ENCODE measurements around the gene GXYLT1. TPM values are rescaled to one million over a fixed set of nuclear protein-coding genes. Genes with fewer than 3 reads are reported as not detected.
"Not testable (repeated sequence)": the region's sequence is repeated elsewhere in the genome, so short reads cannot be mapped to it uniquely, and the experiment has no call there.

GXYLT1 gene
- total and polyA plus RNA-seq, 4 donors: 8.6 to 16.3 (median 12.5) TPM

DNA sequence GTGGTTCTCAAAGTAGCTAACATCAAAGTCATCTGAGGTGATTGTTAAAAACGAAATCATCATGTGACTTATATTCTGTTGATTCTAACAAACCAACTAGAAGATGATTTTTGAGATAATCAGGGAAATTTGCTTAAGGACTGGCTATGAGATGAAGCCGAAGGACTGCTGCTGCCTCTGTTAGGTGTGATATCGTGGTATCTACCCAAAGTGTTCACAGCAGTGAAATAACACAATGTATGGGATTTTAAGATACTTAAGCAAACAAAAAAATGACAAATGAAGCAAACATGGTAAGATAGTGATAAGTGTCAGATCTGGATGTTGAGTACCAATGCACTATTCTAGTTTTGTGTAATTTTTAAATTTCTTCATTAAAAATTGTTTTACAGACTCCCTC lies 59.1 kb downstream of the GXYLT1 start:
- H3K9me3 ChIP-seq (ENCODE audit: control insufficient read depth, insufficient read depth, low read length): no peaks in the 10 kb centered on the region
- no peaks in the 10 kb centered on the region for H3K36me3 ChIP-seq (ENCODE audit: control insufficient read depth, insufficient read depth, low read length)
- 35% methylated on average over 2 of the region's 3 CpGs for WGBS (ENCODE audit: insufficient coverage)
- no peaks in the 10 kb centered on the region for H3K27me3 ChIP-seq (ENCODE audit: control insufficient read depth, insufficient read depth, low read length)
- no peak for DNase-seq (ENCODE audit: low read depth in 4 of 6, low spot score in 6 of 6)
- no peaks in the 10 kb centered on the region for H3K4me1 ChIP-seq (ENCODE audit: control insufficient read depth, insufficient read depth, low read length)
- H3K4me3 ChIP-seq (ENCODE audit: low read depth, low read length): no peak overlapping the region
- H3K27ac ChIP-seq (ENCODE audit: low read depth, low read length): no peak overlapping the region

DNA sequence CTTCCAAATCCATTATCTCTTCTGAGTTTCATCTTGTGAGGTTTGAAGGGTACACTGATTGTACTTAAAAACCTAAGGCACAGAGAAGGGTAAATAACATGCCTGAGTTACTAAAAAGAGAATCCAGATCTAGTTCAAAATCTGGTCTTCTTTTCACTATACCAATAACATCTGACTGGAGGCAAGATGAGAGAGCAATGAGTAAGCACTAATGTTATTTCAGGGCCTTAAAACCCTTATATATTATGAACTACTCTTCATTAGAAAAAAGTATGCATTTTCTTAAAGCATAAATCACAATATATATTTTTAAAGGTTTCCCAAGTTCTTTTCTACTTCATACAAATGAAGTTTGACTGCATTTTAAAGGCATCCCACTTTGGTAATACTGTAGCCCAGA lies 60.2 kb downstream of the GXYLT1 start:
- Histone ChIP-seq H3K4me1 (ENCODE audit: control insufficient read depth, insufficient read depth, low read length) (no peaks in the 10 kb centered on the region), H3K36me3 (ENCODE audit: control insufficient read depth, insufficient read depth, low read length) (no peaks in the 10 kb centered on the region), H3K4me3 (ENCODE audit: low read depth, low read length) (no peak overlapping the region), H3K27ac (ENCODE audit: low read depth, low read length) (no peak overlapping the region), H3K9me3 (ENCODE audit: control insufficient read depth, insufficient read depth, low read length) (no peaks in the 10 kb centered on the region), H3K27me3 (ENCODE audit: control insufficient read depth, insufficient read depth, low read length) (no peaks in the 10 kb centered on the region)
- no peak for DNase-seq (ENCODE audit: low read depth in 4 of 6, low spot score in 6 of 6)

DNA sequence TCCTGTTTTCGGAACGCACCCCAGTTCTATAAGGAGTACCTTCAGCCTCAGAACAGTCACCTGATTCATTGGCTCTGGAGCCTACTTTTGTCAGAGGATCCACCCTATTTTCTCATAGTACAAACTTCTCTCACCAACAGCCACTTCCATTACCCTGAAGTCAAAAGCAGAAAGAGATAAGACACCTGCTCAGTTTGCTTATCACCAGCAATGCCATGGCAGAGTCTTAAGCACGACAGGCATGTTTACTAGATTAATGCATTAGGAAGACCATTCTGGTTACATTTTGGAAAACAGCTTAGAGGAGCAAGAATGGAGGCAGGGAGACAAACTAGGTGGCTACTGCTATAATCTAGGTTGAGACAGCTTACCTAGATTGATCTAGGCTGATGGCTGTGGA lies 67.7 kb downstream of the GXYLT1 start:
- Histone ChIP-seq H3K27me3 (ENCODE audit: control insufficient read depth, insufficient read depth, low read length) (no peaks in the 10 kb centered on the region), H3K27ac (ENCODE audit: low read depth, low read length) (no peak overlapping the region), H3K4me1 (ENCODE audit: control insufficient read depth, insufficient read depth, low read length) (no peaks in the 10 kb centered on the region), H3K36me3 (ENCODE audit: control insufficient read depth, insufficient read depth, low read length) (no peaks in the 10 kb centered on the region), H3K4me3 (ENCODE audit: low read depth, low read length) (no peak overlapping the region), H3K9me3 (ENCODE audit: control insufficient read depth, insufficient read depth, low read length) (peaks cover 1% of the 10 kb centered on the region)
- DNase-seq (ENCODE audit: low read depth in 4 of 6, low spot score in 6 of 6): no peak
- 100% methylated on average over 2 of the region's 3 CpGs for WGBS (ENCODE audit: insufficient coverage)

DNA sequence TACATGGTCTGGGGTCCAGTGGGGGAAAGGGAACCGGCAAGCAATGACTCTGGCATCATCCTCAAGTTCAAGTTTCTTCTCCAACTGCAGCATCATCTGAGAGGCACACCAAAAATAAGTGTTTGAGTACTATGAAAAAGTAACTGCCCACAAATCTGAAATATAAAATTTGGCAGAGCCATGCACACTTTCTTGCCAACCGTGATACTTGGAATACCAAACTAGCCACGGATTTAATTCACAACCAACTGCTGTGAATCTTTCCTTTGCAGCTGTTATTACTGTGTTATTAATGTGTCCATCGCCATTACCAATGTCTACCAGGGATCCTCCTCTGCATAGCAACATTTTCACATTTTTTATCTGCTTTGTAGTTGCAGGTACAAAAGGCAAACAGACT lies 74.6 kb downstream of the GXYLT1 start:
- no peak overlapping the region for H3K27ac ChIP-seq (ENCODE audit: low read depth, low read length)

DNA sequence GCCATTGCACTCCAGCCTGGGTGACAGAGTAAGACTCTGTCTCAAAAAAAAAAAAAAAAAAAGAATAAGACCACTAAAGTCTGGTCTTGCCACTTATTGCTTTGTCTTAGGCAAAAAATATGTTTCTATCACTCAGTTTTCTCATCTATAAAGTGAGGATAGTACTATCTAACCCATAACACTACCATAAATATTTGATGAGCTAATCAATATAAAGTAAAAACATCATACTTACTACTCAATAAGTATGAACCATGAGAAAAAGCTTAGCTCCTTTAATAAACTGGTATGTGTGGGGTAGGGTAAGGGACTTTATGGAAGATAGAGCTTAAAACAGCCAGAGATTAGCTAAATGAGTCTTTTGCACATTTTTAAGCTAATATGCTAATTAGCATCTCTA lies 85.5 kb downstream of the GXYLT1 start:
- H3K36me3 ChIP-seq (ENCODE audit: control insufficient read depth, insufficient read depth, low read length): no peaks in the 10 kb centered on the region
- H3K4me1 ChIP-seq (ENCODE audit: control insufficient read depth, insufficient read depth, low read length): no peaks in the 10 kb centered on the region
- no peak overlapping the region for H3K4me3 ChIP-seq (ENCODE audit: low read depth, low read length)
- no peak overlapping the region for H3K27ac ChIP-seq (ENCODE audit: low read depth, low read length)
- no peaks in the 10 kb centered on the region for H3K27me3 ChIP-seq (ENCODE audit: control insufficient read depth, insufficient read depth, low read length)
- DNase-seq (ENCODE audit: low read depth in 4 of 6, low spot score in 6 of 6): no peak
- H3K9me3 ChIP-seq (ENCODE audit: control insufficient read depth, insufficient read depth, low read length): no peaks in the 10 kb centered on the region

More for the DNA sequence above, 74.6 kb downstream of the GXYLT1 start:
- WGBS (ENCODE audit: insufficient coverage): no CpG with 5 or more reads among the region's 4 CpGs
- H3K9me3 ChIP-seq (ENCODE audit: control insufficient read depth, insufficient read depth, low read length): no peaks in the 10 kb centered on the region
- DNase-seq (ENCODE audit: low read depth in 4 of 6, low spot score in 6 of 6): no peak
- no peak overlapping the region for H3K4me3 ChIP-seq (ENCODE audit: low read depth, low read length)
- no peaks in the 10 kb centered on the region for H3K4me1 ChIP-seq (ENCODE audit: control insufficient read depth, insufficient read depth, low read length)
- no peaks in the 10 kb centered on the region for H3K36me3 ChIP-seq (ENCODE audit: control insufficient read depth, insufficient read depth, low read length)
- H3K27me3 ChIP-seq (ENCODE audit: control insufficient read depth, insufficient read depth, low read length): no peaks in the 10 kb centered on the region

DNA sequence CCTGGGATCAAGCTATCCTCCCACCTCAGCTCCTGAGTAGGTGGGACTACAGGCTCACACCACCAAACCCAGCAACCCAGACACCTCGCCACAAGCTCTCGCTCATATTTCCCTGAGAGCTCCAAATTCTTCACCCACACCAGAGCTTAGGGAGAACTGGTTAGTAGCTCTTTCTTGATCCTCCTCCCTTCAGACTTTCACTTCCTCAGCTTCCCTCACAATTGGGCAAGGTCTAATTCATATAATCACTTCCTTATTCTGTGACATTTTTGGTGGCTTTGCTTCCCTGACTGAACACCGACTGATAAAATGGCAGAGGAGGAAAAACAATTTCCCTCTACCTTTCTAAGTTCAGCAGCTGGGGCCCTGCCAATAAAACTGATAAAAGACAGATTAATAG lies 88.5 kb downstream of the GXYLT1 start:
- H3K27me3 ChIP-seq (ENCODE audit: control insufficient read depth, insufficient read depth, low read length): no peaks in the 10 kb centered on the region
- no peaks in the 10 kb centered on the region for H3K36me3 ChIP-seq (ENCODE audit: control insufficient read depth, insufficient read depth, low read length)
- no peak overlapping the region for H3K4me3 ChIP-seq (ENCODE audit: low read depth, low read length)
- H3K4me1 ChIP-seq (ENCODE audit: control insufficient read depth, insufficient read depth, low read length): no peaks in the 10 kb centered on the region
- H3K27ac ChIP-seq (ENCODE audit: low read depth, low read length): no peak overlapping the region
- DNase-seq (ENCODE audit: low read depth in 4 of 6, low spot score in 6 of 6): no peak
- no peaks in the 10 kb centered on the region for H3K9me3 ChIP-seq (ENCODE audit: control insufficient read depth, insufficient read depth, low read length)
- WGBS (ENCODE audit: insufficient coverage): no CpG with 5 or more reads among the region's 3 CpGs

DNA sequence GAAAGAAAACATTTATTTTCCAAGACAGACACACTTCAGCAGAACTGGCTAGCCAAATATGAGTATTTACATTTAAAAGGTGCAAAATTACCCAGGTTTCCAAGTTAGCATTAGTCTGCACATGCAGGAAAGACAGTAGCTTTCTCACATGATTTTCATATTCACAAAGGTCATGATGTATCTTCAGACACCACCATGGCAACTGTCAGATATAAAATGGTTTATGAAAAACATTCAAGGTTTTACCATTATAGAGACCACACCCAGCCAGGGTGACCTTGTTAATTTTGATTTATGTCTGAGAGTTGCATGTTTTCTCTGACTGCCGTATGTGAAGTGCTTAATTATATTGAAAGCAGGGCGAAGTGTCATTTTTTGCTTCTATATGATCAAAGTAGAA lies 91.2 kb downstream of the GXYLT1 start:
- H3K9me3 ChIP-seq (ENCODE audit: control insufficient read depth, insufficient read depth, low read length): no peaks in the 10 kb centered on the region
- no peaks in the 10 kb centered on the region for H3K4me1 ChIP-seq (ENCODE audit: control insufficient read depth, insufficient read depth, low read length)
- no peak overlapping the region for H3K4me3 ChIP-seq (ENCODE audit: low read depth, low read length)
- no peak overlapping the region for H3K27ac ChIP-seq (ENCODE audit: low read depth, low read length)
- DNase-seq (ENCODE audit: low read depth in 4 of 6, low spot score in 6 of 6): no peak
- no peaks in the 10 kb centered on the region for H3K36me3 ChIP-seq (ENCODE audit: control insufficient read depth, insufficient read depth, low read length)
- H3K27me3 ChIP-seq (ENCODE audit: control insufficient read depth, insufficient read depth, low read length): no peaks in the 10 kb centered on the region
- WGBS (ENCODE audit: insufficient coverage): 70% methylated on average over 2 of the region's 2 CpGs

DNA sequence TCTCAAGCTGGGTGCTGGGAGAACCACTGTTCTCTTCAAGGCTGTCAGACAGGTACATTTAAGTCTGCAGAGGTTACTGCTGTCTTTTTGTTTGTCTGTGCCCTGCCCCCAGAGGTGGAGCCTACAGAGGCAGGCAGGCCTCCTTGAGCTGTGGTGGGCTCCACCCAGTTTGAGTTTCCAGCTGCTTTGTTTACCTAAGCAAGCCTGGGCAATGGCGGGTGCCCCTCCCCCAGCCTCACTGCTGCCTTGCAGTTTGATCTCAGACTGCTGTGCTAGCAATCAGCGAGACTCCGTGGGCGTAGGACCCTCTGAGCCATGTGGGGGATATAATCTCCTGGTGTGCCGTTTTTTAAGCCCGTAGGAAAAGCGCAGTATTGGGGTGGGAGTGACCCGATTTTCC lies 95.7 kb downstream of the GXYLT1 start:
- H3K9me3 ChIP-seq (ENCODE audit: control insufficient read depth, insufficient read depth, low read length); H3K27ac ChIP-seq (ENCODE audit: low read depth, low read length); H3K36me3 ChIP-seq (ENCODE audit: control insufficient read depth, insufficient read depth, low read length); H3K4me3 ChIP-seq (ENCODE audit: low read depth, low read length); H3K4me1 ChIP-seq (ENCODE audit: control insufficient read depth, insufficient read depth, low read length); H3K27me3 ChIP-seq (ENCODE audit: control insufficient read depth, insufficient read depth, low read length); DNase-seq (ENCODE audit: low read depth in 4 of 6, low spot score in 6 of 6): not testable (repeated sequence)
- WGBS (ENCODE audit: insufficient coverage): no CpG with 5 or more reads among the region's 8 CpGs

DNA sequence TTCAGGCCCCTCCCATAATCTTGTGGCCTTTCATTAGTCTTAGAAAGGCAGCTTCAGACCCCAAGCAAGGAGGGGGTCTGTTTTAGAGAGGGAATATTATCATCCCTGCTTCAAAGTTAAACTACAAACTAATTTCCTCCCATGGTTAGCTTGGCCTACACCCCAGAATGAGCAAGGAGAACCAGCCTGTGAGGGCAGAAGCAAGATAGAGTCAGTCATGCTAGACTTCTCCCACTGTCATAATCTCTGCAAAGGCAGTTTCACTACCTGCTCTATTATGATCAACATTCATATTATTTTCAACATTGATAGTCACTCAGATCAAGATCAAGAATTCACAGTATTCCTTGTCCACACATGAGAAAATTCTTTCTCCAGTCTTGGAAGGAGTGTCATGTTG lies 105.1 kb downstream of the GXYLT1 start:
- no peak overlapping the region for H3K4me3 ChIP-seq (ENCODE audit: low read depth, low read length)
- no peaks in the 10 kb centered on the region for H3K36me3 ChIP-seq (ENCODE audit: control insufficient read depth, insufficient read depth, low read length)
- DNase-seq (ENCODE audit: low read depth in 4 of 6, low spot score in 6 of 6): no peak
- H3K27ac ChIP-seq (ENCODE audit: low read depth, low read length): no peak overlapping the region
- H3K27me3 ChIP-seq (ENCODE audit: control insufficient read depth, insufficient read depth, low read length): no peaks in the 10 kb centered on the region
- no peaks in the 10 kb centered on the region for H3K4me1 ChIP-seq (ENCODE audit: control insufficient read depth, insufficient read depth, low read length)
- H3K9me3 ChIP-seq (ENCODE audit: control insufficient read depth, insufficient read depth, low read length): no peaks in the 10 kb centered on the region

DNA sequence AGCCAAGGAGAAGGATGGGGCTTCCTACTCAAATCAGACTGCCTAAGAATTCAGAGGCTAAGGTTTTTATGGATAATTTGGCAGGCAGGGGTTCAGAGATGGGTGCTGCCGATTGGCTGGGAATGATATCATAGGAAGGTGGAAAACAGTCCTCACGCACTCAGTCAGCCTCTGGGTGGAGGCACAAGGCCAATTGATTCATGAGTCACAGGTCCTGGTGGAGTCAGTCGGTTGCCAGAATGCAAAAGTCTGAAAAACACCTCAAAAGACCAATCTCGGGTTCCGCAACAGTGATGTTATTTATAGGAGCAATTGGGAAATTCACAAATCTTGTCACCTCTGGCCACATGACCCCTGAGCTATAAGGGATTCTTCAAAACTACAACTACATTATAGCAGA lies 105.5 kb downstream of the GXYLT1 start:
- WGBS (ENCODE audit: insufficient coverage): 86% methylated on average over 4 of the region's 5 CpGs

More for the DNA sequence above, 105.5 kb downstream of the GXYLT1 start:
- DNase-seq (ENCODE audit: low read depth in 4 of 6, low spot score in 6 of 6): no peak
- no peaks in the 10 kb centered on the region for H3K27me3 ChIP-seq (ENCODE audit: control insufficient read depth, insufficient read depth, low read length)
- H3K4me3 ChIP-seq (ENCODE audit: low read depth, low read length): no peak overlapping the region
- H3K9me3 ChIP-seq (ENCODE audit: control insufficient read depth, insufficient read depth, low read length): no peaks in the 10 kb centered on the region
- H3K36me3 ChIP-seq (ENCODE audit: control insufficient read depth, insufficient read depth, low read length): no peaks in the 10 kb centered on the region
- H3K4me1 ChIP-seq (ENCODE audit: control insufficient read depth, insufficient read depth, low read length): no peaks in the 10 kb centered on the region
- no peak overlapping the region for H3K27ac ChIP-seq (ENCODE audit: low read depth, low read length)

Data from spinal cord (tissue), 10 donors.